GM18519 (cell line): Measurements from ENCODE around the gene IP6K3.

Experiments used
- ATAC-seq: cut with Tn5 transposase; IDR thresholded peaks from one replicate; pipeline ENCODE4 v1.9.1; 2021; ENCODE audit warnings: mild to moderate bottlenecking, moderate library complexity; ENCODE audit not compliant: unreplicated experiment, low FRiP score

The IP6K3 gene

DNA sequence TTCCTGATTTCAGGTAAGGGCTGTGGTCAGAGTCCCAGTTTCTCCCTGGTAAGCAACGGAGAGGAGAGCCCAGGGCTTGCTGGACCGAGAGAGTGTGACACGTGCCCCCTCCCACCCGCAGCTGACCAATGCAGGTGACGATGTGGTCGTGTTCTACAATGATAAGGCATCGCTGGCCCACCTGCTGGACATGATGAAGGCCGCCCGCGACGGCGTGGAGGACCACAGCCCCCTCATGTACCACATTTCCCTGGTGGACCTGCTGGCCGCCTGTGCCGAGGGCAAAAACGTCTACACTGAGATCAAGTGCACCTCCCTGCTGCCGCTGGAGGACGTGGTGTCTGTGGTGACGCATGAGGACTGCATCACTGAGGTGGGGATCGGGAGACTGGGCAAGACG, 66.9 kb downstream of the IP6K3 start:
- ATAC-seq: no peak

DNA sequence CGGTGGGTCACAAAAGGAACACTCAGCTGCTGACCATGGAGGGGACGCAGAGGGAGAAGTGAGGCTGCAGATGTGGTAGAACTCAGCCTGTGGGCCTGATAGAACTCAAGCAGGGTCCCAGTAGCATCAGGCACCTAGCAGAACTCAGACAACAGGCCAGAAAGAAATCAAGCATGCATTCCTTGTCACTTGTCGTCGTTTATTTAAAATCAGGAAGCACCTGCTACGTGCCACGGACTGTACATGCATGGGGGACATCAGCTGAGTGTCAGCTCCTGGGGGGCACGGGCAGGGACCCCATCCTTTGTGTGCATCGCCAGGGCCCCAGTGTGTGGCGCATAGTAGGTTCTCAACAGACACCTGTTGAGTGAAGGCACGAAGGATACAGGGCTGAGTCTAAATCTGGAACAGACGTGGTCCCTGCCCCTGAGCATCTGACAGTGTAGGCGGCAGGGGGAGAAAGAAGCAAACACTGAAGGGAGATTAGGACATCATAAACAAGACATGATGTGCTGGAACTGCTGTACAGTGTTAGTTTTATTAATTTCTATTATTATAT, 67.7 kb downstream of the IP6K3 start:
- no peak for ATAC-seq

DNA sequence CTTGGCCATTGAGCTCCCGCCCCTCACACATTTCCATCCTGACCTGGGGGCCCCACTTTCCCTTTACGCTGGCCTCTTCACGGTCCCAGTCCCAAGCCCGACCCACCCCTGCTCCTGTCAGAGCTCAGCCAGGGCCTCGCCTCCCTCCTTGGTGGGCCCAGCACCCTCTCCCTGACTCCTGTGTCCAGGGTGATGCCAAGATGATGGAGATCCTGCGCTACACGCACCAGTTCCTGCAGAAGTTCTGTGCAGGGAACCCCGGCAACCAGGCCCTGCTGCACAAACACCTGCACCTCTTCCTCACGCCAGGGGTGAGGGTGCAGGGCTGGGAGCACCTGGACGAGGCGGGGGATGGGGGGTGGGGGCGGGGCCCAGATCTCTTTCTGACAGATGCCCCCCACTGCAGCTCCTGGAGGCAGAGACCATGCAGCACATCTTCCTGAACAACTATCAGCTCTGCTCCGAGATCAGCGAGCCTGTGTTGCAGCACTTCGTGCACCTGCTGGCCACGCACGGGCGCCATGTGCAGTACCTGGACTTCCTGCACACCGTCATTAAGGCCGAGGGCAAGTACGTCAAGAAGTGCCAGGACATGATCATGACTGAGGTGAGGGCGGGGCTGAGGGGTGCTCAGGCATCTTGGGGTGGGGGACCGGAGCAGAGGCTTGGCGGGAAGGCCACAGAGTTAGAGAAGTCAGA, 68.3 kb downstream of the IP6K3 start:
- ATAC-seq: no peak

DNA sequence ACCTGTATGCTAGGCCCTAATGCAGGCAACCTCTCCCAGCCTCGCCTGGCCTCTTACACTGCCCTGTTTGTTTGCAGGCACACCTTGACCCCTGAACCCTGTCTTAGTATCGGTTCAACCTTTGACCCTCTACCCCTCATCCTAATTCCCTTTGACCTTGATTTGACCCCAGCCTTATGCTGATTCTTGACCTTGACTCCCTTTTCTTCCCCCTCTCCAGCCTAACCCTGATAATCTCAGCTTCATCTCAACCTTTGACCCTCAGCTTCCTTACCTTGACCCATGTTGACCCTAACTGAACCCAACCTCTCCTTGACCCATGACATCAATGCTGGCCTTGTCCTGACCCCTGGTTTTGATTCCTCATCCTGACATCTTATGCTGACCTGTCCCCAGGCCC, 69.0 kb downstream of the IP6K3 start:
- ATAC-seq: no peak

DNA sequence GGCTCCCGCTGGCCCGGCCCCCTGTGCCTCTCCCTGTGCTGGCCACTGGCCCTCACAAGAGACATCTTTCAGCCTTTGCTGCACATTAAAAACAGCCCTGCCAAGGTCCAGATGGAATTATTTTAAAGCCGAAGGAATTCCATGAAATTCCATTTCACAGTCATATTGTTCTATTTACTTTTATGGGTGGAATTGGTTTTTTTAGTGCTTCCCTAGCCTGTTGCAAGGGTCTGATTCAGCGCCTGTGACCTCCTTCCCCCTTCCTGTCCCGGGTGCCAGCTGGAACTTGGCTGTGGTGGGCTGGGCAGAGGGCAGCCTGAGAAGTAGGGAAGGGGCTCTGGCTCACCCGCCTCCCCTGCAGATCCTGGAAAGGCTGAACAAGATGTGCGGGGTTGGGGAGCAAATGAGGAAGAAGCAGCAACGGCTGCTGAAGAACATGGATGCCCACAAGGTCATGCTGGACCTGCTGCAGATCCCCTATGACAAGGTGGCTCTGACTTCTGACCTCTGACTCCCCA, 69.5 kb downstream of the IP6K3 start:
- ATAC-seq: no peak

DNA sequence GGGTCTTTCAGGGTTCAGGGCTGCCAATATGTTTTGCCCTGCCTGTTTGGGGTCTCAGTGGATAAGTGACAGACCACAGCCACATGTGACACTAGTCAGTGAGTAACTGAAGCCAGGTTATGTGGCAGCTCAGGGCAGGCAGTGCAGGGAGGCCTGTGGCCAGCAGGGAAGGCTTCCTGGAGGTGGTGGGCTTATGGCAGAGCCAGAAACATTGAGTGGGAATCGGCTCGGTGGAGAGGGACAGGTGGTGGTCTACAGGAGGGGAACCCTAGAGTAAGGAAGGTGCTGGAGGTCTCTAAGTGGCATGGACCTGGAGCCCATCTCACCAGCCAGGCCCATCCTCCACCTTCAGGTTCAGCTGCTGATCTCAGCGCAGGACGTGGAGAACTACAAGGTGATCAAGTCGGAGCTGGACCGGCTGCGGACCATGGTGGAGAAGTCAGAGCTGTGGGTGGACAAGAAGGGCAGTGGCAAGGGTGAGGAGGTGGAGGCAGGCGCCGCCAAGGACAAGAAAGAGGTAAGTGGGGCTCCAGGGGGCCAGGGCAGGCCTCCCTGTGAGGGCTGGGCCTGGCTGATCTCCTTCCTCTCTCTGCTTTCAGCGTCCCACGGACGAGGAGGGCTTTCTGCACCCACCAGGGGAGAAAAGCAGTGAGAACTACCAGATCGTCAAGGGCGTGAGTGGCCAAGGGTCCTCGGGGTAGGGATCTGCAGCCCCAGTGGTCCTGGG, 70.1 kb downstream of the IP6K3 start:
- no peak for ATAC-seq

DNA sequence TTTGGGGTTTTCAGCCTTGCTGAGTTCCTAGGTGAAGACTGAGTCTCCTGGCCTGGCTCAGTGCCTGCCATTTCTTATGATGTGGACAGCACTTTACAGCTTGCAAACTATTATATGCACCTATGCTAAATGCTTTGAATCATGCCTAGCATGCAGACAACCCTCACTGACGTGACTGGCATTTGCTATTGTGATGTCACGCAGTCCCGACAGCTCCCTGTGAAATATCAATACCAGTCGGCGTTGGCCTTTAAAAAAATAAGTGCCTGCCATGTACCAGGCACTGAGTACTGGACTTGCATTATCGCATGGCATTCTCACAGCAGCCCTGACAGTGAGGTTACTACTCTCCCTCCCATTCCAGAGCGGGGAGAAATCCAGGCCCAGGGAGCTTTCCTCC, 70.7 kb downstream of the IP6K3 start:
- no peak for ATAC-seq

DNA sequence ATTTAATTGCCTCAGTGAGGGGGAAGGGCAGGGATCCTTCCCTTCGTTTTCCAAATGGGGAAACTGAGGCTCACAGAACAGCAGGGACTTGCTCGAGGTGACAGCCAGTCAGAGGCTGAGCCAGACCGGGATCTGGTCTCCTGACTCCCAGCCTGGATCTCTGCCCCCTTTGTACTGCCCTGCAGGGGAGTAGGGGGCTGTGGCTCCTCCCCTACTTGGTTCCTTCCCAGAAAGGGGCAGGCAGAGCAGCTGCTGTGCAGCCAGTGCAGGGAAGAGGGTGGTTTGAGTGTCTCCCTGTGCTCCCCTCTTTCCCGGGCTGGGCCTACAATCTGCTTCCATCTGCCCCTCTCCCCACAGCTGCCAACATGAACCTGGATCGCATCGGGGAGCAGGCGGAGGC, 72.9 kb downstream of the IP6K3 start:
- no peak for ATAC-seq

DNA sequence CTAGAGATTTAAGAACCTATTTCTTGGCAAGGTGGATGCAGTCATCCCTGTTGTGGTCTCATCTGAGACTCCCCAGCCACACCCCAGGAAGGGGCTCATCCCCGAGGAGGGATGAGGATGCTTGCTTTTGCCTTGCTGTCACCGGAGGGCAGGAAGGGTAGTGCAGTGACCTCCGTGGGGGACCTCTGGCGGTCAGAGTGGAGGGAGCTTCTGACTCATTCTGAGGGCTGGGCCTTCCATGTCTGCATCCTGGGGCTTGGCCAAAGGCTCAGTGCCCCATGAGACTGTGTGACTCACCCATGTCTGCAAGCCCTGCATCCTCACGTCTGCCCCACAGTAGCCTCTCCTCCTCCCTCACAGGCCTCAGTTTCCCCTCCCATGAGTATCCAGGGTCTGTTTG, 73.9 kb downstream of the IP6K3 start:
- no peak for ATAC-seq

DNA sequence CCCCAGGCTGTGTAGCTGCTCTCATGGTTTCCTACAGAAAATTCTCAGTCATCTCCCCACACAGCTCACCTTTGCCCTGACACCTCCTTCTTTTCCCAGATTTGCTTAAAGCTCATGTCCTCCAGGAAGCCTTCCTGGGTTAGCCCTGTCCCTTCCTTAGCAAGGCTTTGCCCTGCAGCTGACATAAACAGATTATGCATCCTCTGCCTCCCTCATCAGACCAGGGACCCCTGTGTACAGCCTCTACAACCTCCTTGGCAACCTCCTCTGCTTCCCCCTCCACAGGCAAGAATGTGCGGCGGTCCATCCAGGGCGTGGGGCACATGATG, 75.0 kb downstream of the IP6K3 start:
- no peak for ATAC-seq
